K562 (cell line): Measurements from ENCODE around the gene RBL1. TPM values are rescaled to one million over a fixed set of nuclear protein-coding genes. Genes with fewer than 3 reads are reported as not detected.

Source experiments
- ATAC-seq: fragments of 200-7000 bp; cut with Tn5 transposase; 3 replicates; pipeline ENCODE4 v1.9.1; 2020; ENCODE audit warnings: moderate library complexity
- BruUV-seq: library from RNA; stranded (reverse); fragments of 400-500 nt; replicated peaks from 2 replicates; lab custom pipeline; 2021; lab: Mats Ljungman, UMichigan
- CTCF ChIA-PET: fragments of 300-600 bp; formaldehyde crosslinking; extraction: SDS; loops from one replicate; lab custom pipeline; 2021; ENCODE audit warnings: low intra/inter-chr PET ratio; lab: Yijun Ruan, JAX
- POLR2A ChIA-PET: fragments of 300-600, 350-650 bp; sonication (Branson Sonifier 250); formaldehyde crosslinking; extraction: SDS; loops from one replicate; lab custom pipeline; 2021; ENCODE audit warnings: antibody characterized with exemption, inconsistent platforms; lab: Yijun Ruan, JAX
- DNase-seq, 4 experiments: peaks; one replicate each; pipeline versions ENCODE4 v3.0.0 to v3.0.0-alpha.2; 2011 to 2018; ENCODE audit warnings: low spot score in 3 of 4, mixed read lengths in 3 of 4; ENCODE audit errors: extremely low read depth in 1 of 4
- FAIRE-seq: peaks from 2 replicates; lab custom pipeline; 2011; peaks lifted over from hg19 to GRCh38; lab: Jason Lieb, UNC
- H2AFZ ChIP-seq: 2 replicates; pipeline ENCODE4 v1.6.0; 2011; ENCODE audit warnings: low read depth, low read length, control low read depth, inconsistent platforms
- H3K27ac ChIP-seq: fragments of 200-600 bp; 3 replicates; pipeline ENCODE4 v1.8.0; 2011; ENCODE audit warnings: low read depth, mild to moderate bottlenecking, control low read depth, inconsistent platforms, low read length, moderate library complexity, mixed read lengths; ENCODE audit errors: extremely low read depth
- H3K27me3 ChIP-seq, 2 experiments: fragments of 300-600 bp in 1 of 2; 2 replicates in 1 of 2; 3 replicates in 1 of 2; pipeline versions ENCODE4 v1.6.0 to v1.8.0; 2011; ENCODE audit warnings: inconsistent platforms in 2 of 2, low read length in 2 of 2, mild to moderate bottlenecking in 1 of 2, mixed read lengths in 1 of 2, moderate library complexity in 1 of 2; ENCODE audit not compliant: control insufficient read depth in 2 of 2, insufficient read depth in 2 of 2
- H3K36me3 ChIP-seq: fragments of 300-600 bp; 3 replicates; pipeline ENCODE4 v1.8.0; 2011; ENCODE audit warnings: mild to moderate bottlenecking, low read length, inconsistent platforms; ENCODE audit not compliant: control insufficient read depth, insufficient read depth
- H3K4me1 ChIP-seq, 2 experiments: fragments of 200-600 bp in 1 of 2; replicated peaks in 1 of 2; 2 replicates in 1 of 2; 3 replicates in 1 of 2; pipeline versions ENCODE4 v1.5.1 to v1.8.0; 2011; ENCODE audit warnings: inconsistent platforms in 2 of 2, low read length in 2 of 2, mild to moderate bottlenecking in 1 of 2, mixed read lengths in 1 of 2, moderate library complexity in 1 of 2; ENCODE audit not compliant: control insufficient read depth in 2 of 2, insufficient read depth in 2 of 2
- H3K4me2 ChIP-seq: 2 replicates; pipeline ENCODE4 v1.6.1; 2011; ENCODE audit warnings: low read length, control low read depth, inconsistent platforms, mixed read lengths; ENCODE audit not compliant: insufficient read depth
- H3K4me3 ChIP-seq: fragments of 200-600 bp; sonication (generic), shearing (Covaris generic); 2 replicates; pipeline ENCODE4 v1.5.1; 2016; ENCODE audit warnings: control low read depth, inconsistent platforms
- H3K79me2 ChIP-seq: fragments of 200-600 bp; 3 replicates; pipeline ENCODE4 v1.8.0; 2011; ENCODE audit warnings: low read length, inconsistent platforms; ENCODE audit not compliant: control insufficient read depth, insufficient read depth
- H3K9ac ChIP-seq, 2 experiments: 2 replicates each; pipeline versions ENCODE4 v1.6.0 to v1.6.1; 2011; ENCODE audit warnings: low read depth in 2 of 2, low read length in 2 of 2, control low read depth in 1 of 2, inconsistent platforms in 1 of 2, mild to moderate bottlenecking in 1 of 2, mixed read lengths in 1 of 2; ENCODE audit not compliant: insufficient read depth in 1 of 2
- H3K9me1 ChIP-seq: one replicate; pipeline ENCODE4 v1.6.0; 2011; ENCODE audit warnings: inconsistent platforms, mild to moderate bottlenecking, low read length, moderate library complexity; ENCODE audit not compliant: control insufficient read depth, insufficient read depth
- H3K9me3 ChIP-seq: replicated peaks from 2 replicates; pipeline ENCODE4 v1.5.1; 2011; ENCODE audit warnings: low read depth, low read length, inconsistent platforms; ENCODE audit not compliant: control insufficient read depth, insufficient read depth
- H4K20me1 ChIP-seq: replicated peaks from 2 replicates; pipeline ENCODE4 v1.6.1; 2011; ENCODE audit warnings: low read length, inconsistent platforms, mixed read lengths; ENCODE audit not compliant: control insufficient read depth, insufficient read depth
- HNRNPL ChIP-seq: fragments of 200-400 bp; formaldehyde crosslinking; IDR thresholded peaks from 2 replicates; pipeline ENCODE4 v1.6.1; 2017; ENCODE audit warnings: low read depth, mild to moderate bottlenecking, low read length
- KDM2B ChIP-seq: fragments of 250-450 bp; sonication (Bioruptor Pico); IDR thresholded peaks from 2 replicates; pipeline ENCODE4 v1.8.0; 2021; ENCODE audit warnings: mild to moderate bottlenecking, moderate library complexity
- LARP7 ChIP-seq: fragments of 450-650 bp; IDR thresholded peaks from 2 replicates; pipeline ENCODE4 v1.6.1; 2016
- NELFE ChIP-seq: IDR thresholded peaks from 2 replicates; pipeline ENCODE4 v1.6.1; 2011; ENCODE audit warnings: mild to moderate bottlenecking; ENCODE audit not compliant: insufficient read depth, insufficient read length
- NR3C1 ChIP-seq: sonication (generic); formaldehyde crosslinking; IDR thresholded peaks from 2 replicates; pipeline ENCODE4 v1.8.1; 2022; ENCODE audit warnings: missing genetic modification reagents
- TFAM ChIP-seq: fragments of 250-450 bp; sonication (Bioruptor Pico); conservative IDR thresholded peaks from 2 replicates; pipeline ENCODE4 v1.5.0; 2021; ENCODE audit warnings: mild to moderate bottlenecking, moderate library complexity
- ZNF124 ChIP-seq: sonication (generic); formaldehyde crosslinking; IDR thresholded peaks from 2 replicates; pipeline ENCODE4 v1.8.1; 2022; ENCODE audit warnings: missing genetic modification reagents
- ZNF507 ChIP-seq: conservative IDR thresholded peaks from 2 replicates; pipeline ENCODE4 v1.6.1; 2017; ENCODE audit warnings: missing genetic modification characterization, missing compliant biosample characterization
- ZNF717 ChIP-seq: fragments of 250-450 bp; sonication (Bioruptor Pico); IDR thresholded peaks from 2 replicates; pipeline ENCODE4 v1.5.0; 2021
- WGBS: fragments of 100-300 bp; shearing (Covaris generic); methylation state at CpG from one replicate; pipeline ENCODE4 v1.1.6; 2016; ENCODE audit warnings: low coverage, mixed read lengths; ENCODE audit not compliant: insufficient coverage; ENCODE audit errors: missing lambda C conversion rate; 5-methylcytosine and 5-hydroxymethylcytosine counted together
- in situ Hi-C: fragments of 300-500 bp; cut with MboI; formaldehyde crosslinking; loops from 4 replicates; pipeline ENCODE4 v1.15.0; 2018; ENCODE audit warnings: inconsistent platforms, mixed read lengths
- intact Hi-C: fragments of 100-400 bp; cut with micrococcal nuclease; formaldehyde crosslinking; loops from 2 replicates; pipeline ENCODE4 v1.14.2; 2022
- polyA plus RNA-seq, 8 experiments: library from polyadenylated mRNA; depleted of rRNA in 4 of 8; stranded (reverse) in 5 of 8; unstranded in 3 of 8; fragments of >200 nt; fragmentation: Nextera tagmentation in 2 of 8; fragmentation: Illumina TruSeq in 1 of 8; extraction: Ambion mirVana in 2 of 8; extraction: Trizol in 1 of 8; gene quantifications; 2 replicates each; pipeline versions ENCODE4 v1.2.1 to v1.2.3, GENCODE V29; 2011 to 2014; ENCODE audit warnings: inconsistent platforms in 1 of 8, missing spikeins in 1 of 8
- total RNA-seq, 7 experiments: library from RNA; depleted of rRNA in 6 of 7; stranded (reverse); fragments of >200 nt in 6 of 7; fragmentation: Illumina TruSeq in 2 of 7; extraction: Trizol in 2 of 7; gene quantifications; 2 replicates each; pipeline versions ENCODE4 v1.2.1 to v1.2.3, GENCODE V29; 2011 to 2021; ENCODE audit warnings: low replicate concordance in 1 of 7
- TF ChIP-seq, protein P1 (sequence below), 2 experiments: IDR thresholded peaks; 2 replicates each; pipeline ENCODE4 v1.6.1; 2012; ENCODE audit warnings: improper control_type of control experiment in 2 of 2, low read depth in 2 of 2, low read length in 2 of 2, borderline replicate concordance in 1 of 2
- TF ChIP-seq, protein P2 (sequence below): fragments of 450-650 bp; formaldehyde crosslinking; IDR thresholded peaks from 2 replicates; pipeline ENCODE4 v1.4.0; 2020; ENCODE audit warnings: mild to moderate bottlenecking, moderate library complexity
- TF ChIP-seq, protein P3 (sequence below): fragments of 450-650 bp; IDR thresholded peaks from 2 replicates; pipeline ENCODE4 v1.6.1; 2016
- TF ChIP-seq, protein P4 (sequence below): fragments of 450-650 bp; formaldehyde crosslinking; conservative IDR thresholded peaks from 2 replicates; pipeline ENCODE4 v1.4.0; 2022; ENCODE audit warnings: mild to moderate bottlenecking, missing genetic modification characterization
- TF ChIP-seq, protein P5 (sequence below): sonication (generic); formaldehyde crosslinking; IDR thresholded peaks from 2 replicates; pipeline ENCODE4 v1.8.1; 2022; ENCODE audit warnings: missing genetic modification reagents

The RBL1 gene
- total and polyA plus RNA-seq, 9 of the 15 experiments (the other 6 are each of a cell fraction or from before 2014, with no cell fraction given) = 4.0 to 25.9 (median 15.6) TPM

DNA sequence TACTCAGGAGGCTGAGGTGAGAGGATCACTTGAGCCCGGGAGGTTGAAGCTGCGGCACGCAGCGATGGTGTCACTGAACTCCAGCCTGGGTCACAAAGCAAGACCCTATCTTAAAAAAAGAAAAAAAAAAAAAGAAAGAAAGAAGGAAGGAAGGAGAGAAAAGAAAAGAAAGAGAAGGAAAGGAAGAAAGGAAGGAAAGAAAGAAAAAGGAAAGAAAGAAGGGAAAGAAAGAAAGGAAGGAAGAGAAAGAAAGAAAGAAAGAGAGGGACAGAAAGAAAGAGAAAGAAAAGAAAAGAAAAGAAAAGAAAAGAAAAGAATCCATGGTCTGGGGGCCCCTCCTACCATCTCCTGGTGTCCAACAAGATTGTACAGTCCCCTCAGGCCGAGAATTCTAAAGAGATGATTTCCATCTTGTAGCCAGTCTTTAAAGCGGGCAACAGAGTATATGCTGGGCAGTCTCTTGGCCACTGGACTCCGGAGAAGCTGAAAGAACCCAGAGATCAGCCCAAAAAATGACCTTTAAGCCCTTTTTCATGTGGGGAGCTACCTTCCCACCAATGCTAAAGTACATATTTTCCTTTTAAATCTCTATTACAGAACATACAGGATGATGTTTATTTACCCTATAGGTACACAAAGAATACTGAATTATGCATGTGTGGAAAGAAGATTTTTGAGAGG lies 23.7 kb upstream of the RBL1 start (continued):
- TF ChIP-seq, protein P1, sequence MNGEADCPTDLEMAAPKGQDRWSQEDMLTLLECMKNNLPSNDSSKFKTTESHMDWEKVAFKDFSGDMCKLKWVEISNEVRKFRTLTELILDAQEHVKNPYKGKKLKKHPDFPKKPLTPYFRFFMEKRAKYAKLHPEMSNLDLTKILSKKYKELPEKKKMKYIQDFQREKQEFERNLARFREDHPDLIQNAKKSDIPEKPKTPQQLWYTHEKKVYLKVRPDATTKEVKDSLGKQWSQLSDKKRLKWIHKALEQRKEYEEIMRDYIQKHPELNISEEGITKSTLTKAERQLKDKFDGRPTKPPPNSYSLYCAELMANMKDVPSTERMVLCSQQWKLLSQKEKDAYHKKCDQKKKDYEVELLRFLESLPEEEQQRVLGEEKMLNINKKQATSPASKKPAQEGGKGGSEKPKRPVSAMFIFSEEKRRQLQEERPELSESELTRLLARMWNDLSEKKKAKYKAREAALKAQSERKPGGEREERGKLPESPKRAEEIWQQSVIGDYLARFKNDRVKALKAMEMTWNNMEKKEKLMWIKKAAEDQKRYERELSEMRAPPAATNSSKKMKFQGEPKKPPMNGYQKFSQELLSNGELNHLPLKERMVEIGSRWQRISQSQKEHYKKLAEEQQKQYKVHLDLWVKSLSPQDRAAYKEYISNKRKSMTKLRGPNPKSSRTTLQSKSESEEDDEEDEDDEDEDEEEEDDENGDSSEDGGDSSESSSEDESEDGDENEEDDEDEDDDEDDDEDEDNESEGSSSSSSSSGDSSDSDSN (IDR thresholded peaks at IDR 0.05; ENCODE audit: borderline replicate concordance in 1 of 2, low read depth in 2 of 2, low read length in 2 of 2) = no peak
- TF ChIP-seq, protein P2, sequence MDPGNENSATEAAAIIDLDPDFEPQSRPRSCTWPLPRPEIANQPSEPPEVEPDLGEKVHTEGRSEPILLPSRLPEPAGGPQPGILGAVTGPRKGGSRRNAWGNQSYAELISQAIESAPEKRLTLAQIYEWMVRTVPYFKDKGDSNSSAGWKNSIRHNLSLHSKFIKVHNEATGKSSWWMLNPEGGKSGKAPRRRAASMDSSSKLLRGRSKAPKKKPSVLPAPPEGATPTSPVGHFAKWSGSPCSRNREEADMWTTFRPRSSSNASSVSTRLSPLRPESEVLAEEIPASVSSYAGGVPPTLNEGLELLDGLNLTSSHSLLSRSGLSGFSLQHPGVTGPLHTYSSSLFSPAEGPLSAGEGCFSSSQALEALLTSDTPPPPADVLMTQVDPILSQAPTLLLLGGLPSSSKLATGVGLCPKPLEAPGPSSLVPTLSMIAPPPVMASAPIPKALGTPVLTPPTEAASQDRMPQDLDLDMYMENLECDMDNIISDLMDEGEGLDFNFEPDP = no peak
- TF ChIP-seq LARP7 = 0 out of 2 replicates have a peak, but pooled peaks have one; percentile 43

DNA sequence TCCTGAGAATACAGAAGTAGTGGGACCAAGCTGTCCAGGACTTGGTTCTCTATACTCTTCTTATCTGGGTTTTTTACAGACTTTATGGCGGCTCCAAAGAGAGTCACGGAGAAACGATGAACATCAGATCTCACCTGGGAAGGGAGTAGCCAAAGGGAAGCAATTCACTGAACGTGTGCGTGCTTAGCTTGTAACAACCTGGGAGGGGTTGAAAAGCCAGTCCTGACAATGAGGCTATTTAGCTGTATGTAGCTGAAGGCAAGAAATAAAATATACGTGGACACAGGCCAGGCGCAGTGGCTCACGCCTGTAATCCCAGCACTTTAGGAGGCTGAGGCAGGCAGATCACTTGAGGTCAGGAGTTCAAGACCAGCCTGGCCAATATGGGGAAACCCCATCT lies 18.2 kb upstream of the RBL1 start:
- H3K4me2 ChIP-seq = no peak overlapping the region
- no peaks in the 10 kb centered on the region for H3K9me1 ChIP-seq
- H3K27ac ChIP-seq = no peak overlapping the region
- FAIRE-seq (no peak), DNase-seq (no peak), ATAC-seq (no peak)
- H3K36me3 ChIP-seq = no peaks in the 10 kb centered on the region
- H3K9me3 ChIP-seq = no peaks in the 10 kb centered on the region
- no peaks in the 10 kb centered on the region; a peak in 1 of 5 replicates for H3K27me3 ChIP-seq
- H4K20me1 ChIP-seq = no peaks in the 10 kb centered on the region
- intact Hi-C loops (no loop called here), in situ Hi-C loops (no loop called here)
- no peak overlapping the region for H3K4me3 ChIP-seq
- BruUV-seq = no TSS peak
- no peak overlapping the region for H2AFZ ChIP-seq
- ChIA-PET CTCF (no interaction called here), POLR2A (no interaction called here)
- no peaks in the 10 kb centered on the region for H3K79me2 ChIP-seq
- 71% methylated on average over 8 of the region's 8 CpGs for WGBS
- H3K9ac ChIP-seq = no peak overlapping the region
- no peaks in the 10 kb centered on the region; a peak in 1 of 5 replicates for H3K4me1 ChIP-seq
- no peak for TF ChIP-seq KDM2B (CRISPR knock-in tag)
- no peak for TF ChIP-seq TFAM (CRISPR knock-in tag)
- no peak for TF ChIP-seq ZNF124
- TF ChIP-seq, protein P3, sequence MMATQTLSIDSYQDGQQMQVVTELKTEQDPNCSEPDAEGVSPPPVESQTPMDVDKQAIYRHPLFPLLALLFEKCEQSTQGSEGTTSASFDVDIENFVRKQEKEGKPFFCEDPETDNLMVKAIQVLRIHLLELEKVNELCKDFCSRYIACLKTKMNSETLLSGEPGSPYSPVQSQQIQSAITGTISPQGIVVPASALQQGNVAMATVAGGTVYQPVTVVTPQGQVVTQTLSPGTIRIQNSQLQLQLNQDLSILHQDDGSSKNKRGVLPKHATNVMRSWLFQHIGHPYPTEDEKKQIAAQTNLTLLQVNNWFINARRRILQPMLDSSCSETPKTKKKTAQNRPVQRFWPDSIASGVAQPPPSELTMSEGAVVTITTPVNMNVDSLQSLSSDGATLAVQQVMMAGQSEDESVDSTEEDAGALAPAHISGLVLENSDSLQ = no peak
- no peak for TF ChIP-seq ZNF507 (tag)
- TF ChIP-seq, protein P4, sequence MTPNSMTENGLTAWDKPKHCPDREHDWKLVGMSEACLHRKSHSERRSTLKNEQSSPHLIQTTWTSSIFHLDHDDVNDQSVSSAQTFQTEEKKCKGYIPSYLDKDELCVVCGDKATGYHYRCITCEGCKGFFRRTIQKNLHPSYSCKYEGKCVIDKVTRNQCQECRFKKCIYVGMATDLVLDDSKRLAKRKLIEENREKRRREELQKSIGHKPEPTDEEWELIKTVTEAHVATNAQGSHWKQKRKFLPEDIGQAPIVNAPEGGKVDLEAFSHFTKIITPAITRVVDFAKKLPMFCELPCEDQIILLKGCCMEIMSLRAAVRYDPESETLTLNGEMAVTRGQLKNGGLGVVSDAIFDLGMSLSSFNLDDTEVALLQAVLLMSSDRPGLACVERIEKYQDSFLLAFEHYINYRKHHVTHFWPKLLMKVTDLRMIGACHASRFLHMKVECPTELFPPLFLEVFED = no peak
- no peak for TF ChIP-seq NR3C1 (CRISPR knock-in tag)
- no peak for TF ChIP-seq HNRNPL
- no peak for TF ChIP-seq ZNF717
- TF ChIP-seq, protein P5, sequence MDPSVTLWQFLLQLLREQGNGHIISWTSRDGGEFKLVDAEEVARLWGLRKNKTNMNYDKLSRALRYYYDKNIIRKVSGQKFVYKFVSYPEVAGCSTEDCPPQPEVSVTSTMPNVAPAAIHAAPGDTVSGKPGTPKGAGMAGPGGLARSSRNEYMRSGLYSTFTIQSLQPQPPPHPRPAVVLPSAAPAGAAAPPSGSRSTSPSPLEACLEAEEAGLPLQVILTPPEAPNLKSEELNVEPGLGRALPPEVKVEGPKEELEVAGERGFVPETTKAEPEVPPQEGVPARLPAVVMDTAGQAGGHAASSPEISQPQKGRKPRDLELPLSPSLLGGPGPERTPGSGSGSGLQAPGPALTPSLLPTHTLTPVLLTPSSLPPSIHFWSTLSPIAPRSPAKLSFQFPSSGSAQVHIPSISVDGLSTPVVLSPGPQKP (CRISPR knock-in tag) = no peak
- no peak for TF ChIP-seq NELFE
